A673 (cell line): ENCODE measurements around the gene PRSS38. TPM values are rescaled to one million over a fixed set of nuclear protein-coding genes. Genes with fewer than 3 reads are reported as not detected.

Experiments
- BruUV-seq: library from RNA; stranded (reverse); fragments of 400-500 nt; replicated peaks from 2 replicates; lab custom pipeline; 2021; lab: Mats Ljungman, UMichigan
- CTCF ChIA-PET: fragments of 300-600 bp; sonication (Branson Sonifier 250); formaldehyde crosslinking; loops from one replicate; lab custom pipeline; 2022; ENCODE audit warnings: antibody characterized with exemption; lab: Charles Lee
- POLR2A ChIA-PET: fragments of 300-600 bp; sonication (Branson Sonifier 250); formaldehyde crosslinking; loops from one replicate; lab custom pipeline; 2022; ENCODE audit warnings: antibody characterized with exemption; ENCODE audit not compliant: low non-redundant PET; lab: Charles Lee
- DNase-seq: peaks from one replicate; pipeline ENCODE4 v3.0.0-alpha.2; 2015; ENCODE audit warnings: low spot score
- H3K27ac ChIP-seq: fragments of 200-600 bp; sonication (generic); 2 replicates; pipeline ENCODE4 v1.5.1; 2016; ENCODE audit warnings: mixed run types, low read depth, mild to moderate bottlenecking, mixed read lengths, antibody characterized with exemption, low read length; ENCODE audit not compliant: poor library complexity, severe bottlenecking
- H3K27me3 ChIP-seq: fragments of 200-600 bp; sonication (generic); replicated peaks from 2 replicates; pipeline ENCODE4 v1.6.1; 2017; ENCODE audit warnings: mixed run types, low read depth, mild to moderate bottlenecking, mixed read lengths, antibody characterized with exemption, low read length; ENCODE audit not compliant: insufficient read depth, poor library complexity
- H3K36me3 ChIP-seq: fragments of 200-600 bp; sonication (generic); 2 replicates; pipeline ENCODE4 v1.6.1; 2016; ENCODE audit warnings: mixed run types, mild to moderate bottlenecking, mixed read lengths, antibody characterized with exemption, low read length; ENCODE audit not compliant: insufficient read depth, poor library complexity, severe bottlenecking
- H3K4me1 ChIP-seq: fragments of 200-600 bp; sonication (generic); 2 replicates; pipeline ENCODE4 v1.6.1; 2017; ENCODE audit warnings: mixed run types, mild to moderate bottlenecking, mixed read lengths, antibody characterized with exemption, low read length; ENCODE audit not compliant: insufficient read depth, poor library complexity, severe bottlenecking
- H3K4me3 ChIP-seq: fragments of 200-600 bp; sonication (generic); 2 replicates; pipeline ENCODE4 v1.5.1; 2016; ENCODE audit warnings: low read depth, mixed run types, mild to moderate bottlenecking, mixed read lengths, low read length; ENCODE audit not compliant: poor library complexity, severe bottlenecking
- H3K9me3 ChIP-seq: fragments of 200-600 bp; sonication (generic); 2 replicates; pipeline ENCODE4 v1.6.1; 2016; ENCODE audit warnings: mixed run types, low read depth, mild to moderate bottlenecking, mixed read lengths, antibody characterized with exemption, low read length; ENCODE audit not compliant: poor library complexity, severe bottlenecking
- CTCF ChIP-seq: fragments of 300-800, 200-600 bp; sonication (generic); conservative IDR thresholded peaks from 2 replicates; pipeline ENCODE4 v1.5.1; 2017; ENCODE audit warnings: low read depth, mild to moderate bottlenecking, antibody characterized with exemption, low read length, moderate library complexity, mixed read lengths
- EZH2 ChIP-seq: fragments of 200-600 bp; sonication (generic); IDR thresholded peaks from 2 replicates; pipeline ENCODE4 v1.6.1; 2017; ENCODE audit warnings: borderline replicate concordance, low read depth, mild to moderate bottlenecking, mixed read lengths, antibody characterized with exemption, low read length; ENCODE audit not compliant: poor library complexity, severe bottlenecking
- intact Hi-C: fragments of 100-400 bp; cut with micrococcal nuclease; formaldehyde crosslinking; loops from one replicate; pipeline ENCODE4 v1.10.0; 2022; ENCODE audit not compliant: unreplicated experiment
- total RNA-seq: library from RNA; stranded (reverse); gene quantifications from 2 replicates; pipeline ENCODE4 v1.2.3, GENCODE V29; 2021

PRSS38 gene
- total RNA-seq, 1 experiment from 2014 or later = not detected

- no peaks in the 10 kb centered on the region for H3K4me1 ChIP-seq
- no peaks in the 10 kb centered on the region for H3K9me3 ChIP-seq
- no peak overlapping the region for H3K27ac ChIP-seq
- CTCF ChIA-PET = no interaction called here
- no peak for TF ChIP-seq CTCF
- no peak for DNase-seq
- intact Hi-C loops = no loop called here
- no peaks in the 10 kb centered on the region for H3K27me3 ChIP-seq
- H3K36me3 ChIP-seq = no peaks in the 10 kb centered on the region
- BruUV-seq = no TSS peak
- H3K4me3 ChIP-seq = no peak overlapping the region
- POLR2A ChIA-PET = no interaction called here
Observed at GRCh38 chr1:227774051-227774731, 41.3 kb upstream of the PRSS38 start.

DNA sequence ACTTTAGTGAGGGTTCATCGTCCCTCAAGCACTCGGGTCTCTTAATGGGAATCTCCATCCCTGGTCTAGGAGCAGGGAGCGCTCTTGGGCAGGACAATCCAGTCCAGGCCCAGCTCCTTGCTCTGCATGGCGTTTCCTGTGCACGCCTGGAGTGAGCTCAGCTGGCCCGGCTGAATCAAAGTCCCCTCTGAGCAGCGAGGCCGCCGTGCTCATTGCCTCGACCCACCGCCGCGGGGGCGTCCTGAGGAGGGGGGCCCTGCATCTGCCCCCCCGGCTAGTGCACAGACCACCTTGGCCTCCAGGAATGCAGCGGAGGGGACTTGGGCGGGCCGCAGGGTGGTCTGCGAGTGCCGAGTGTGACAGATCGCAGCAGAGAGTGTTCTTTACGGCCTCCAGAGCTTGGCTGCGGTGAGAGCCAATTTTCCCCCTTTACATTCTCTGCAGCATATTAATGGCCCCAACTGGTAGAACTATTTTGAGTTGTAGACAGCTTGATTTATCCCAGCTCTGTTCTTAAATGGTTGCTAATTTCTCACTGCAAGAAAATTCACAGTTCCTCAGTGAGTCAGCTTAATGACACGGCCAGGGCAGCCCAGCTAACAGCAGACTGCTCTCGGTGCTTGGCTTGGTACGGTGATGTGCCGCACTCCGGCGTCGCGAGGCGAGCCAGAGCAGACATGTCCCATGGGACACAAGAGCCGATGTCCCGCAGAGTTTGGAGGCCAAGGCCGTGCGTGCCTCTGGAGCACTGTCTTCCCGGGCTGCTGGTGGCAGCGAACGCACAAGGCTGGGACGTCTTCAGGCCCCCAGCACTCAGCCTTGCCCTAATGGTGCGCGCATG lies 40.4 kb upstream of the PRSS38 start:
- Histone ChIP-seq H3K4me1 (no peaks in the 10 kb centered on the region), H3K27me3 (no peaks in the 10 kb centered on the region), H3K4me3 (no peak overlapping the region), H3K36me3 (no peaks in the 10 kb centered on the region), H3K9me3 (no peaks in the 10 kb centered on the region), H3K27ac (no peak overlapping the region)
- no peak for TF ChIP-seq CTCF
- no TSS peak for BruUV-seq
- ChIA-PET CTCF (no interaction called here), POLR2A (no interaction called here)
- no peak for DNase-seq
- intact Hi-C loops = no loop called here

DNA sequence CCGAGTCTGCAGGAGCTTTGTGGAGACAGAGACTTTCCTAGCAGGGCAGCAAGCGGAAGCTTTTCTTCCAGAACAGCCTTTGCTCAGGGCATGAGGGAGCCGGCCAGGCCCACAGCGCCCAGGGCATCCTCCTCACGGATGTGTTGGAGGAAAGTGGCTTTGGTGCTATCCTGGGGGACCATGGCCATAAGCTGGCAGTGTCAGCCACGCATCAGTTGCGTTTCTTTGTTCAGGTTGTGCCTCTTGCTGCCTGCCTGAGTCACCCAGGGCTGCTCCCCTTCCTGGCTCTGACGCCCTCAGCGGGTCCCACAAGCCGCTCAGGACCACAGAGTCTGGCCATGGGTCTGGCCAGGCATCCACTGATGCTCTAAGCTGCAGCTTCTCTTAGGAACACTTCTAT lies 39.6 kb upstream of the PRSS38 start:
- TF ChIP-seq EZH2 (no peak), CTCF (no peak)
- ChIA-PET POLR2A (no interaction called here), CTCF (no interaction called here)
- Histone ChIP-seq H3K4me3 (no peak overlapping the region), H3K9me3 (no peaks in the 10 kb centered on the region), H3K27ac (no peak overlapping the region), H3K27me3 (no peaks in the 10 kb centered on the region), H3K36me3 (no peaks in the 10 kb centered on the region), H3K4me1 (no peaks in the 10 kb centered on the region)
- DNase-seq = no peak
- no TSS peak for BruUV-seq
- intact Hi-C loops = no loop called here
